ENCODE results near the gene PRELP.

GRCh38 chr1:203513585-203514031 is 38.0 kb downstream of the PRELP start:
- TF ChIP-seq, protein P1, sequence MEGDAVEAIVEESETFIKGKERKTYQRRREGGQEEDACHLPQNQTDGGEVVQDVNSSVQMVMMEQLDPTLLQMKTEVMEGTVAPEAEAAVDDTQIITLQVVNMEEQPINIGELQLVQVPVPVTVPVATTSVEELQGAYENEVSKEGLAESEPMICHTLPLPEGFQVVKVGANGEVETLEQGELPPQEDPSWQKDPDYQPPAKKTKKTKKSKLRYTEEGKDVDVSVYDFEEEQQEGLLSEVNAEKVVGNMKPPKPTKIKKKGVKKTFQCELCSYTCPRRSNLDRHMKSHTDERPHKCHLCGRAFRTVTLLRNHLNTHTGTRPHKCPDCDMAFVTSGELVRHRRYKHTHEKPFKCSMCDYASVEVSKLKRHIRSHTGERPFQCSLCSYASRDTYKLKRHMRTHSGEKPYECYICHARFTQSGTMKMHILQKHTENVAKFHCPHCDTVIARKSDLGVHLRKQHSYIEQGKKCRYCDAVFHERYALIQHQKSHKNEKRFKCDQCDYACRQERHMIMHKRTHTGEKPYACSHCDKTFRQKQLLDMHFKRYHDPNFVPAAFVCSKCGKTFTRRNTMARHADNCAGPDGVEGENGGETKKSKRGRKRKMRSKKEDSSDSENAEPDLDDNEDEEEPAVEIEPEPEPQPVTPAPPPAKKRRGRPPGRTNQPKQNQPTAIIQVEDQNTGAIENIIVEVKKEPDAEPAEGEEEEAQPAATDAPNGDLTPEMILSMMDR (IDR thresholded peaks at IDR 0.05; ENCODE audit: low read depth, low read length) = no peak
- TF ChIP-seq EZH2phosphoT487 (IDR thresholded peaks at IDR 0.05; ENCODE audit: low read depth) = no peak

All from OCI-LY3 (cell line).